ENCODE results near the gene PITHD1.
A peak's percentile ranks its signal among the peaks of the same experiment; 100 is the strongest.
"Not testable (repeated sequence)": the region's sequence is repeated elsewhere in the genome, so short reads cannot be mapped to it uniquely, and the experiment has no call there.

The PITHD1 gene

GRCh38 chr1:23810818-23811540, 32.8 kb downstream of the PITHD1 start:
- no peaks in the 10 kb centered on the region; the same call in 1 of the 2 replicates for H3K4me1 ChIP-seq (ENCODE audit: control insufficient read depth, insufficient read depth, low read length)
- H3K36me3 ChIP-seq (ENCODE audit: control insufficient read depth, insufficient read depth, low read length) = peaks cover 10% of the 10 kb centered on the region; the same call in 1 of the 2 replicates
- no peaks in the 10 kb centered on the region for H3K27me3 ChIP-seq (ENCODE audit: control insufficient read depth, insufficient read depth, low read length)
- H3K9me3 ChIP-seq (ENCODE audit: control insufficient read depth, insufficient read depth, low read length) = no peaks in the 10 kb centered on the region
- no peak overlapping the region for H3K9ac ChIP-seq (ENCODE audit: low read depth, low read length)
- no peak overlapping the region for H3K4me3 ChIP-seq (ENCODE audit: low read depth, low read length)
- H3K27ac ChIP-seq (ENCODE audit: low read depth, low read length) = no peak overlapping the region

- Histone ChIP-seq H3K4me1 (ENCODE audit: control insufficient read depth, insufficient read depth, low read length) (no peaks in the 10 kb centered on the region; the same call in 1 of the 2 replicates), H3K9ac (ENCODE audit: low read depth, low read length) (no peak overlapping the region), H3K9me3 (ENCODE audit: control insufficient read depth, insufficient read depth, low read length) (no peaks in the 10 kb centered on the region), H3K36me3 (ENCODE audit: control insufficient read depth, insufficient read depth, low read length) (peaks cover 26% of the 10 kb centered on the region; the same call in 1 of the 2 replicates), H3K4me3 (ENCODE audit: low read depth, low read length) (no peak overlapping the region), H3K27ac (ENCODE audit: low read depth, low read length) (no peak overlapping the region), H3K27me3 (ENCODE audit: control insufficient read depth, insufficient read depth, low read length) (no peaks in the 10 kb centered on the region)
These were observed 35.8 kb downstream of the PITHD1 start for GRCh38 chr1:23814016-23814415.

GRCh38 chr1:23816361-23816760, 38.1 kb downstream of the PITHD1 start:
- no peak overlapping the region for H3K4me3 ChIP-seq (ENCODE audit: low read depth, low read length)
- H3K9me3 ChIP-seq (ENCODE audit: control insufficient read depth, insufficient read depth, low read length) = no peaks in the 10 kb centered on the region
- H3K27ac ChIP-seq (ENCODE audit: low read depth, low read length) = no peak overlapping the region
- no peak overlapping the region for H3K9ac ChIP-seq (ENCODE audit: low read depth, low read length)
- H3K27me3 ChIP-seq (ENCODE audit: control insufficient read depth, insufficient read depth, low read length) = no peaks in the 10 kb centered on the region
- H3K36me3 ChIP-seq (ENCODE audit: control insufficient read depth, insufficient read depth, low read length) = peaks cover 26% of the 10 kb centered on the region; the same call in 1 of the 2 replicates
- H3K4me1 ChIP-seq (ENCODE audit: control insufficient read depth, insufficient read depth, low read length) = no peaks in the 10 kb centered on the region

GRCh38 chr1:23816906-23817305, 38.7 kb downstream of the PITHD1 start:
- Histone ChIP-seq H3K9ac (ENCODE audit: low read depth, low read length) (no peak overlapping the region), H3K27ac (ENCODE audit: low read depth, low read length) (no peak overlapping the region), H3K4me1 (ENCODE audit: control insufficient read depth, insufficient read depth, low read length) (no peaks in the 10 kb centered on the region), H3K9me3 (ENCODE audit: control insufficient read depth, insufficient read depth, low read length) (no peaks in the 10 kb centered on the region), H3K4me3 (ENCODE audit: low read depth, low read length) (no peak overlapping the region), H3K36me3 (ENCODE audit: control insufficient read depth, insufficient read depth, low read length) (peaks cover 26% of the 10 kb centered on the region; the same call in 1 of the 2 replicates), H3K27me3 (ENCODE audit: control insufficient read depth, insufficient read depth, low read length) (no peaks in the 10 kb centered on the region)

- Histone ChIP-seq H3K9me3 (ENCODE audit: control insufficient read depth, insufficient read depth, low read length) (no peaks in the 10 kb centered on the region), H3K4me3 (ENCODE audit: low read depth, low read length) (no peak overlapping the region), H3K4me1 (ENCODE audit: control insufficient read depth, insufficient read depth, low read length) (no peaks in the 10 kb centered on the region), H3K9ac (ENCODE audit: low read depth, low read length) (no peak overlapping the region), H3K36me3 (ENCODE audit: control insufficient read depth, insufficient read depth, low read length) (peaks cover 26% of the 10 kb centered on the region; the same call in 1 of the 2 replicates), H3K27ac (ENCODE audit: low read depth, low read length) (no peak overlapping the region), H3K27me3 (ENCODE audit: control insufficient read depth, insufficient read depth, low read length) (no peaks in the 10 kb centered on the region)
These were observed 39.4 kb downstream of the PITHD1 start for GRCh38 chr1:23817633-23818032.

GRCh38 chr1:23823767-23824166, 45.5 kb downstream of the PITHD1 start:
- no peaks in the 10 kb centered on the region for H3K36me3 ChIP-seq (ENCODE audit: control insufficient read depth, insufficient read depth, low read length)
- no peak overlapping the region for H3K9ac ChIP-seq (ENCODE audit: low read depth, low read length)

GRCh38 chr1:23824711-23825075, 46.5 kb downstream of the PITHD1 start:
- no peaks in the 10 kb centered on the region for H3K9me3 ChIP-seq (ENCODE audit: control insufficient read depth, insufficient read depth, low read length)
- peak overlapping the region; percentile 94 for H3K9ac ChIP-seq (ENCODE audit: low read depth, low read length)
- peak overlapping the region; percentile 97 for H3K4me3 ChIP-seq (ENCODE audit: low read depth, low read length)
- no peaks in the 10 kb centered on the region for H3K36me3 ChIP-seq (ENCODE audit: control insufficient read depth, insufficient read depth, low read length)
- no peaks in the 10 kb centered on the region for H3K27me3 ChIP-seq (ENCODE audit: control insufficient read depth, insufficient read depth, low read length)
- H3K27ac ChIP-seq (ENCODE audit: low read depth, low read length) = peak overlapping the region; percentile 97
- no peaks in the 10 kb centered on the region for H3K4me1 ChIP-seq (ENCODE audit: control insufficient read depth, insufficient read depth, low read length)

More at GRCh38 chr1:23823767-23824166, 45.5 kb downstream of the PITHD1 start:
- no peaks in the 10 kb centered on the region for H3K9me3 ChIP-seq (ENCODE audit: control insufficient read depth, insufficient read depth, low read length)
- H3K27ac ChIP-seq (ENCODE audit: low read depth, low read length) = no peak overlapping the region
- H3K27me3 ChIP-seq (ENCODE audit: control insufficient read depth, insufficient read depth, low read length) = no peaks in the 10 kb centered on the region
- H3K4me1 ChIP-seq (ENCODE audit: control insufficient read depth, insufficient read depth, low read length) = no peaks in the 10 kb centered on the region
- peak overlapping the region; percentile 97; the same call in 1 of the 2 replicates for H3K4me3 ChIP-seq (ENCODE audit: low read depth, low read length)

- peak within 1 kb of the TSS; percentile 97 for H3K4me3 ChIP-seq (ENCODE audit: low read depth, low read length)
These were observed 47.0 kb downstream of the PITHD1 start, which contains the start of gene HMGCL for GRCh38 chr1:23825076-23825761. Gene HMGCL, minus strand, starts transcription at chr1:23825429. Its CDS starts 14 bp downstream, at chr1:23825415.

GRCh38 chr1:23825762-23826522, 47.7 kb downstream of the PITHD1 start:
- Histone ChIP-seq H3K9ac (ENCODE audit: low read depth, low read length) (no peak overlapping the region), H3K36me3 (ENCODE audit: control insufficient read depth, insufficient read depth, low read length) (no peaks in the 10 kb centered on the region), H3K9me3 (ENCODE audit: control insufficient read depth, insufficient read depth, low read length) (no peaks in the 10 kb centered on the region), H3K4me1 (ENCODE audit: control insufficient read depth, insufficient read depth, low read length) (no peaks in the 10 kb centered on the region), H3K4me3 (ENCODE audit: low read depth, low read length) (peak overlapping the region; percentile 97), H3K27ac (ENCODE audit: low read depth, low read length) (peak overlapping the region; percentile 97), H3K27me3 (ENCODE audit: control insufficient read depth, insufficient read depth, low read length) (no peaks in the 10 kb centered on the region)

More at GRCh38 chr1:23825076-23825761, 47.0 kb downstream of the PITHD1 start, which contains the start of gene HMGCL:
- H3K27ac ChIP-seq (ENCODE audit: low read depth, low read length) = peak within 1 kb of the TSS; percentile 97
- peak within 1 kb of the TSS; percentile 94 for H3K9ac ChIP-seq (ENCODE audit: low read depth, low read length)
- no peaks in the 10 kb centered on the region for H3K36me3 ChIP-seq (ENCODE audit: control insufficient read depth, insufficient read depth, low read length)
- no peaks in the 10 kb centered on the region for H3K27me3 ChIP-seq (ENCODE audit: control insufficient read depth, insufficient read depth, low read length)
- H3K4me1 ChIP-seq (ENCODE audit: control insufficient read depth, insufficient read depth, low read length) = no peaks in the 10 kb centered on the region
- no peaks in the 10 kb centered on the region for H3K9me3 ChIP-seq (ENCODE audit: control insufficient read depth, insufficient read depth, low read length)

GRCh38 chr1:23826590-23826989, 48.4 kb downstream of the PITHD1 start:
- H3K9me3 ChIP-seq (ENCODE audit: control insufficient read depth, insufficient read depth, low read length); H3K4me1 ChIP-seq (ENCODE audit: control insufficient read depth, insufficient read depth, low read length); H3K36me3 ChIP-seq (ENCODE audit: control insufficient read depth, insufficient read depth, low read length); H3K4me3 ChIP-seq (ENCODE audit: low read depth, low read length); H3K27me3 ChIP-seq (ENCODE audit: control insufficient read depth, insufficient read depth, low read length); H3K9ac ChIP-seq (ENCODE audit: low read depth, low read length); H3K27ac ChIP-seq (ENCODE audit: low read depth, low read length): not testable (repeated sequence)
